HG02759 (cell line): ENCODE data around the gene FAHD2B.
"Not testable (repeated sequence)": the region's sequence is repeated elsewhere in the genome, so short reads cannot be mapped to it uniquely, and the experiment has no call there.

ENCODE experiments used
- ATAC-seq: cut with Tn5 transposase; IDR thresholded peaks from one replicate; pipeline ENCODE4 v1.9.1; 2021; ENCODE audit warnings: mild to moderate bottlenecking, moderate library complexity; ENCODE audit not compliant: unreplicated experiment

Gene FAHD2B

GRCh38 chr2:97068722-97069121, 26.0 kb downstream of the FAHD2B start:
- not testable (repeated sequence) for ATAC-seq

- no peak for ATAC-seq
Observed at GRCh38 chr2:97068074-97068473, 26.6 kb downstream of the FAHD2B start.

- no peak for ATAC-seq
Observed at GRCh38 chr2:97067279-97068004, 27.2 kb downstream of the FAHD2B start.

GRCh38 chr2:97066030-97066429, 28.7 kb downstream of the FAHD2B start:
- not testable (repeated sequence) for ATAC-seq

GRCh38 chr2:97062020-97062419, 32.7 kb downstream of the FAHD2B start:
- ATAC-seq = not testable (repeated sequence)

GRCh38 chr2:97059782-97060181, 34.9 kb downstream of the FAHD2B start:
- ATAC-seq = not testable (repeated sequence)

- ATAC-seq = not testable (repeated sequence)
Observed at GRCh38 chr2:97056150-97056549, 38.5 kb downstream of the FAHD2B start.

- ATAC-seq = not testable (repeated sequence)
Observed at GRCh38 chr2:97050032-97050431, 44.6 kb downstream of the FAHD2B start.

- ATAC-seq = not testable (repeated sequence)
Observed at GRCh38 chr2:97048448-97048847, 46.2 kb downstream of the FAHD2B start.

- ATAC-seq = not testable (repeated sequence)
Observed at GRCh38 chr2:97046676-97047075, 48.0 kb downstream of the FAHD2B start.

- ATAC-seq = not testable (repeated sequence)
Observed at GRCh38 chr2:97045895-97046499, 48.7 kb downstream of the FAHD2B start.
